Fibroblast of lung (primary cell): ENCODE data around the gene GGACT.

ENCODE experiments used
- CTCF ChIP-seq, 2 donors: IDR thresholded peaks in 1 of 2; conservative IDR thresholded peaks in 1 of 2; 1 replicate in 1 of 2; 2 replicates in 1 of 2; pipeline ENCODE4 v1.5.1; 2011 to 2012; ENCODE audit warnings: low read length in 2 of 2, control low read depth in 1 of 2, inconsistent platforms in 1 of 2, low read depth in 1 of 2, mild to moderate bottlenecking in 1 of 2
- EZH2 ChIP-seq: IDR thresholded peaks from 2 replicates; pipeline ENCODE4 v1.5.1; 2012; ENCODE audit warnings: low read length, control low read depth, mild to moderate bottlenecking; ENCODE audit errors: missing control alignments

DNA sequence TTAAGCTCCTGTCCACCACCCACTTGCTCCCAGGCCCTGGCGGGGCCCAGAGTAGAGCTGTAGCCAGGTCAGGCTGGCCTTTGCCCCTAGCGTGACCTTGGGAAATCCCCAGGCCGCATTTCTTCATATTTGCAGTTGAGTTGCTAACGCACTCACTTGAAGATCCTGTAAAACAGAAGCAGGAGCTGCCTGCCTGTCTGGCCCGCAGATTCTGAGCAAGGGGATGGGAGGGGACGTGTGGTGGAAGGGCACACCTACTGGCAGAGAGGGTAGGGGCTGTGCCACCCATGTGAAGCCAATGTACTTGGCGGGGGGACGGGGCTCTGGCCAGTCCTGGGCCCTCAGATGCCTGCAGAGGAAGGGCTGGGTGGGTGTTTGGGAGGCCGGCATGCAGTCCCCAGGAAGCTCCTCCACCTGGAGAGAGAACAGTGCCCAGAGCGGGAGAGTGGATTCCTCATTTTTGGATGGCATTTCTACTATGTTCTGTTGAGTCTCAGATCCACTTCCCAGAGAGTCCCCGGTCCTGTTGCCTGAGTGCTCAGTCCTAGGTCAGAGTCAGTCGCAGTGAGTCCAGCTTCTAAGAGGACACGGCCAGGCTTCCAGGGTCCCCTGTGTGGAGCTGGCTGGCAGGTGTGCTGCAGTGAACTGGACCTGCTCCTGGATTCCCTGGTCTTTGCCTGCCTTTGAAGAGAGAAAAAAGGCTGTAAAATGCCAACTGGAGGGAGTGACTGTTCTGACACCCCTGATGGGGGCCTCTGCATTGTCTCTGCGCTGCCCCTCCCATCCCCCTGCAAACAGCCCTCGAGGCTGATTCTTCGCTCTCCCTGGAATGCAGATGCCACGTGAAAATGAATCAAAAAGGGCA is 62.9 kb downstream of the GGACT start:
- TF ChIP-seq CTCF (conservative IDR thresholded peaks at IDR 0.05 in 1 of 2, IDR thresholded peaks at IDR 0.05 in 1 of 2; ENCODE audit: low read depth in 1 of 2, low read length in 2 of 2) (no peak), EZH2 (no peak)
